Measurements from ENCODE around the gene ADAMTS7. TPM values are rescaled to one million over a fixed set of nuclear protein-coding genes. Genes with fewer than 3 reads are reported as not detected.
A peak's percentile ranks its signal among the peaks of the same experiment; 100 is the strongest.
"Not testable (repeated sequence)": the region's sequence is repeated elsewhere in the genome, so short reads cannot be mapped to it uniquely, and the experiment has no call there.

The ADAMTS7 gene
- total RNA-seq, 2 donors from 2014 or later = 20.8 to 39.2 TPM

DNA sequence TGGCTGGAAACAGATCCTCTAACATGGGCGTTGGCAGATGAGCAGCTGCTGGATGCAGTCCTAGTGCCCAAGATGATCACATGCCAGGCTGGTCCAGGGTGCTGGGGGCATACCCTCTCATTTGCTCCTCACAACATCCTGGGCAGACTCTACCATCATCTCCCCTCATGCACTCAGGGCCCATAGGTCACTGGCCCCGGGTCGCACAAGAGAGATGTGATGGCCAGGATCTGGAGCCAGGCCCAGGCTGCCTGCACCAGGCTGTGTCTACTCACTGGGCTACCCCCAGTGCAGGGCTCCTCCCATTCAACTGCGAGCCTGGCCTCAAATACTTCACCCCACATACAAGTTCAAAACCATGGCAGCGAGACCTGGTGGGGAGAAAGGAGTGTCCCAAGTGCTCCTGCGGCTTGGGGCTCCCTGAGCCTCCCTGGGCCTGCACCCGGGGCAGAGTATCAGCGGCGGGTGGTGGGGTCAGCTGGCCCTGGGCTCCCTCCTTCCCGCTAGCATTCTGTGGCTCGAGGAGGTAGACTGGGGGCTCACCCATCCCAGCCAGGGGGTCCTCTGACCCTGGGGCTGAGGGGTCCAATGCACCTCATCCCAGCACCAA lies 32.0 kb downstream of the ADAMTS7 start:
- not testable (repeated sequence) for H3K4me3 ChIP-seq; H3K36me3 ChIP-seq; H3K9me3 ChIP-seq; H3K27me3 ChIP-seq; DNase-seq (ENCODE audit: low spot score)
- Histone ChIP-seq H3K4me1 (peaks cover 0 to 25% of the 10 kb centered on the region in 2 donors), H3K27ac (peak overlapping the region; percentile 35 to 82)

DNA sequence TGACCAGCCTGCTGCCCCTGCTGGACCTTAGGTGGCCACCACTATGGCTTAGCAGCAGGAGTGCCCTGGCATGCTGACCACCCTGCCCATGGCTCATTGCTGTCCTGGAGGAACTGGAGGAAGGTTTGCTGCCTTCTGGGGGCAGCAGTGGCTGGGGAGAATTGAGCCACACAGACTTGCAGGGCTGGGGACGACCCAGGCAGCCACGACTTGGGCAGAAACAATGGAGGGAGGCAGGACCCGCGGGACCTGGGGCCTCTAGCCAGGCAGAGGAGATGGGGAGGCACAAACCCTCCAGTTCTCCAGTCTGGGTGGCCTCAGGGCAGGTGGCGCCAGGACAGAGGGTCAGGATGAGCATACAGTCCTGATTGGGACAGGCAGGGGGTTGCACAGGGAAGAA lies 32.8 kb downstream of the ADAMTS7 start:
- DNase-seq (ENCODE audit: low spot score) = no peak
- H3K27ac ChIP-seq = peak overlapping the region; percentile 66 to 82
- no peaks in the 10 kb centered on the region for H3K27me3 ChIP-seq
- H3K4me1 ChIP-seq = peaks cover 0 to 25% of the 10 kb centered on the region in 2 donors
- TF ChIP-seq, protein P1, sequence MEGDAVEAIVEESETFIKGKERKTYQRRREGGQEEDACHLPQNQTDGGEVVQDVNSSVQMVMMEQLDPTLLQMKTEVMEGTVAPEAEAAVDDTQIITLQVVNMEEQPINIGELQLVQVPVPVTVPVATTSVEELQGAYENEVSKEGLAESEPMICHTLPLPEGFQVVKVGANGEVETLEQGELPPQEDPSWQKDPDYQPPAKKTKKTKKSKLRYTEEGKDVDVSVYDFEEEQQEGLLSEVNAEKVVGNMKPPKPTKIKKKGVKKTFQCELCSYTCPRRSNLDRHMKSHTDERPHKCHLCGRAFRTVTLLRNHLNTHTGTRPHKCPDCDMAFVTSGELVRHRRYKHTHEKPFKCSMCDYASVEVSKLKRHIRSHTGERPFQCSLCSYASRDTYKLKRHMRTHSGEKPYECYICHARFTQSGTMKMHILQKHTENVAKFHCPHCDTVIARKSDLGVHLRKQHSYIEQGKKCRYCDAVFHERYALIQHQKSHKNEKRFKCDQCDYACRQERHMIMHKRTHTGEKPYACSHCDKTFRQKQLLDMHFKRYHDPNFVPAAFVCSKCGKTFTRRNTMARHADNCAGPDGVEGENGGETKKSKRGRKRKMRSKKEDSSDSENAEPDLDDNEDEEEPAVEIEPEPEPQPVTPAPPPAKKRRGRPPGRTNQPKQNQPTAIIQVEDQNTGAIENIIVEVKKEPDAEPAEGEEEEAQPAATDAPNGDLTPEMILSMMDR (IDR thresholded peaks at IDR 0.05) = no peak
- H3K36me3 ChIP-seq = no peaks in the 10 kb centered on the region
- H3K4me3 ChIP-seq = no peak overlapping the region
- no peaks in the 10 kb centered on the region for H3K9me3 ChIP-seq

GRCh38 chr15:78777953-78778345 lies 33.3 kb downstream of the ADAMTS7 start:
- H3K4me3 ChIP-seq; H3K36me3 ChIP-seq; H3K27me3 ChIP-seq; DNase-seq (ENCODE audit: low spot score); H3K9me3 ChIP-seq: not testable (repeated sequence)
- H3K4me1 ChIP-seq = peaks cover 0 to 25% of the 10 kb centered on the region in 2 donors
- peak overlapping the region; percentile 66 to 82 for H3K27ac ChIP-seq

DNA sequence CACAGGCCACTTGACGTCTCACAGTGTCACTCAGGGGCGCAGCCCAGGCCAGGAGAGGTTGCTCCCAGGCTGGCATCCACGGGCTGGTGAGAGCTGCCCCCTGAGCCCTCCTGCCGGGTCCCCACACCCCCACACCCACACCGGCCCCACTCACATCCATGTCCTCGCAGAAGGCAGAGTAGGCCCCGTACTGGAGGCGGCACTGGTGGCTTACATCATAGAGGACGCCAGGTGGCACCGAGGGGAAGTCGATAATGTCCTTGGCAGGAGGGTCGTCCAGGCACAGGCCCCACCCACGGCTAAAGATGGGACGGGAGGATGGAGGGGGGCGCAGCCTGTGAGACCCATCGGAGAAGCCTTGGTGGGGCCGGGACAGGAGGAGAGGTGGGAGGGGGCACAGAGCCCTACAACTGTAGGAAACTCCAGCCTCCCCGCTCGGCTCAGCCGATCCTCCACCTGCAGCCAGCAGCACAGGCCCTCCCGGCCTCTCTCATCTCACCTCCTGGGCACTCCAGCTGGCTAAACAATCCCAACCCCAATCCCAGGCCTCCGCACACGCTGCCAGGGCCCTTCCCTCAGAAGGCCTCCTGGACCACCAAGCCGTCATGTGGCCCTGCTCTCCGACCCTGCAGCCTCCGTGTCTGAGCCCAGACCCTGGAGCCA lies 33.8 kb downstream of the ADAMTS7 start:
- H3K27ac ChIP-seq = peak overlapping the region; percentile 35 to 82
- not testable (repeated sequence) for H3K9me3 ChIP-seq; H3K4me3 ChIP-seq; H3K27me3 ChIP-seq; DNase-seq (ENCODE audit: low spot score); H3K36me3 ChIP-seq
- peaks cover 0 to 25% of the 10 kb centered on the region in 2 donors for H3K4me1 ChIP-seq

GRCh38 chr15:78776046-78776925 lies 35.0 kb downstream of the ADAMTS7 start:
- H3K27me3 ChIP-seq; H3K4me3 ChIP-seq; DNase-seq (ENCODE audit: low spot score); H3K36me3 ChIP-seq; H3K9me3 ChIP-seq: not testable (repeated sequence)
- Histone ChIP-seq H3K4me1 (peaks cover 0 to 23% of the 10 kb centered on the region in 2 donors), H3K27ac (peak overlapping the region; percentile 13 to 21)

- no peak for DNase-seq (ENCODE audit: low spot score)
- Histone ChIP-seq H3K27me3 (no peaks in the 10 kb centered on the region), H3K4me1 (peaks cover 0 to 20% of the 10 kb centered on the region in 2 donors), H3K9me3 (no peaks in the 10 kb centered on the region), H3K27ac (peak overlapping the region in 1 of 2 donors; percentile 13), H3K36me3 (no peaks in the 10 kb centered on the region), H3K4me3 (no peak overlapping the region)
- TF ChIP-seq, protein P1 (IDR thresholded peaks at IDR 0.05) = no peak
Measured at GRCh38 chr15:78775472-78775871, 35.8 kb downstream of the ADAMTS7 start.

- H3K27ac ChIP-seq; H3K27me3 ChIP-seq; H3K36me3 ChIP-seq; DNase-seq (ENCODE audit: low spot score); H3K4me3 ChIP-seq; H3K9me3 ChIP-seq: not testable (repeated sequence)
- H3K4me1 ChIP-seq = peaks cover 0 to 18% of the 10 kb centered on the region in 2 donors
Measured at GRCh38 chr15:78774451-78774990, 36.7 kb downstream of the ADAMTS7 start.

DNA sequence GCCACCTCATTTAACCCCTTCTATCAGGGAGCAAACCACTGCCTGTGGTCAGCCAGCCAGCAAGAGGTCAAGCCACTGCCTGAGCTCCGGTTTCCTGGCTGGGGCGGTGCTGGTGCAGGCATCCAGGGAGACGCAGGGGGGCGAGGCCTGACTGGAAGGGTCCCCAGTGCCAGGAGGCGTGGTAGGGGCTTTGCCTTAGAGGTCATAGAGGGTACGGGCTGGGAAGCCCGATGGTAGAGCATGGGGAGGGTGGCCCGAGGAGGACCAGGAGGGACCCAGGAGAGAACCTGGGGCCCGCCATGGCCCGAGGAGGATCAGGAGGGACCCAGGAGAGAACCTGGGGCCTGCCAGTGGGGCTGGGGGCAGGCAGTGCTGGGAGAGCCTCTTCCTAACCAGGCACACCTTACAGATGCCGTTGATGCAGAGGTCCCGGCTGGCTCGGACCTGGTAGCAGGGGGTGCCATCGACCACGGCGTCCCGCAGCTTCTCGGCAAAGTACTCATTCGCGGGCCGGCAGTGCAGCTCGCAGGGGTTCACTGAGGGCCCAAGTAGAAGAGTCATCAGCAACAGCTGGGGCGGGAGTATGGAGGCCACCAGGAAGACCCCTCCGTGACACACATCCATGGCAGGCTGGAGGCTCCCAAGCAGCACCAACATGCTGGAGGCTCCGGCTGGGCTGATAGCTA lies 37.4 kb downstream of the ADAMTS7 start:
- H3K9me3 ChIP-seq; H3K27me3 ChIP-seq; DNase-seq (ENCODE audit: low spot score); H3K36me3 ChIP-seq; H3K4me3 ChIP-seq; H3K27ac ChIP-seq: not testable (repeated sequence)
- peaks cover 0 to 14% of the 10 kb centered on the region in 2 donors for H3K4me1 ChIP-seq

All from right atrium auricular region (tissue), 2 donors.